ENCODE results near the gene PLIN1.
A peak's percentile ranks its signal among the peaks of the same experiment; 100 is the strongest.
"Not testable (repeated sequence)": the region's sequence is repeated elsewhere in the genome, so short reads cannot be mapped to it uniquely, and the experiment has no call there.

The PLIN1 gene

GRCh38 chr15:89679212-89679611 lies at the start of gene PLIN1:
Gene PLIN1 (minus strand): TSS chr15:89679367. CDS start chr15:89677489, 1,878 bp downstream.
- peak in 1 of 56 donors; percentile 20 for DNase-seq

GRCh38 chr15:89728254-89728653 lies 49.1 kb upstream of the PLIN1 start:
- no peak for DNase-seq

GRCh38 chr15:89725064-89725463 lies 45.9 kb upstream of the PLIN1 start:
- DNase-seq = no peak

DNA sequence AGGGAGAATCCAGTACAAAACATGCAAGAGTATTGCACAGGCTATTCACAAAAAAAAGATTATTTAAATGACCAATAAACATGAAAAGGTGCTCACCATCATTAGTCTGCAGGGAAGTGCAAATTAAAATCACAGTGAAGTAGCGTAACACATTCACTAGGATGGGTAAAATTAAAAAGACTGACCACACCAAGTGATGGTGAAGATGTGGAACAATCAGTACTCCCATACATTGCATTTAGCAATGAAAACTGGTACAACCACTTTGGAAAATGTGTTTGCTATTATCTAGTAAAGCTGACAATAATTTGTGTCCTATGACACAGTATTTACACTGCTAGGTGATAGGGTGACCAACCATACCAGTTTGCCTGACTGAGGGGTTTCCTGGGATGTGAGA lies 45.5 kb upstream of the PLIN1 start:
- DNase-seq = no peak

GRCh38 chr15:89723031-89723430 lies 43.9 kb upstream of the PLIN1 start:
- no peak for DNase-seq

DNA sequence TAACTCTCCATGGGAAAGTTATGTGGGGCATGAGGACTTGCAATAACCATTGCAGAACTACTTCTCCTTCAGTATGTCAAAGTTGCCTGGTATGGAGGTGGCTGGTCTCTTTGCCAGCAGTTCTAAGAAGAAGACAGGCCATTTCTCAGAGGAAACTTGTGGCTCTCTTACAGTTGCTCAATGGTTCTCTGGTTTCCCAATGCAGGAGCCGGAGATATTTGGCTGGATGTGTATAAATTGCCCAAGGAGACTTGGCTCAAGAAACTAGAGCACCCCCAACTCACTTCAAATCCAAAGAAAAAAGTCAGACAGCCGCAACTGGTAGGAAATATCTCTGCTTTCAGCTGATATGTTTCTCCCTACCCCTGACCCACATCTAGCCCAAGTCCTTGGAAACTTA lies 35.6 kb upstream of the PLIN1 start:
- DNase-seq = no peak

DNA sequence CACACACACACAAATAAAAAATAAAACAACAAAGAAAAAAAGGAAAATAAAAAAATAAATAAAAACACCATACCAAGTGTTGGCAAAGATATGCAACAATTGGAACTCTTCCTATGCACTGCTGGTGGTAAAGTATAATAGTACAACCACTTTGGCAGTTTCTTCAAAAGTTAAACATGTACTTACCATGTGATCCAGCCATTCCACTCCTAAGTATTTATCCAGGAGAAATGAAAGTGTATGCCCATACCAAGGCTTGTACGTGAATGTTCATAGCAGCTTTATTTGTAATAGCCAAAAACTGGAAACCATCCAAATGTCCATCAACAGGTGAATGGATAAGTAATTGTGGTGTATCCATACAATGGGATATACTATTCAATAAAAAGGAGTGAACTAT lies 28.4 kb upstream of the PLIN1 start:
- DNase-seq = no peak

- DNase-seq = no peak
These were observed 25.2 kb upstream of the PLIN1 start for GRCh38 chr15:89704411-89704810.

- no peak for DNase-seq
These were observed 16.0 kb upstream of the PLIN1 start for GRCh38 chr15:89695198-89695597.

GRCh38 chr15:89693696-89694095 lies 14.5 kb upstream of the PLIN1 start:
- DNase-seq = no peak

GRCh38 chr15:89693091-89693490 lies 13.9 kb upstream of the PLIN1 start:
- no peak for DNase-seq

GRCh38 chr15:89690276-89691218 lies 11.4 kb upstream of the PLIN1 start, which contains the start of the genes PEX11A and WDR93:
Gene PEX11A (minus strand): TSS chr15:89690754. CDS start chr15:89690632, 122 bp downstream.
Gene WDR93 (plus strand): TSS chr15:89690811. CDS start chr15:89701747, 10,936 bp downstream.
- peak in 38 of 56 donors; percentile 5 to 74 (median 40) for DNase-seq

DNA sequence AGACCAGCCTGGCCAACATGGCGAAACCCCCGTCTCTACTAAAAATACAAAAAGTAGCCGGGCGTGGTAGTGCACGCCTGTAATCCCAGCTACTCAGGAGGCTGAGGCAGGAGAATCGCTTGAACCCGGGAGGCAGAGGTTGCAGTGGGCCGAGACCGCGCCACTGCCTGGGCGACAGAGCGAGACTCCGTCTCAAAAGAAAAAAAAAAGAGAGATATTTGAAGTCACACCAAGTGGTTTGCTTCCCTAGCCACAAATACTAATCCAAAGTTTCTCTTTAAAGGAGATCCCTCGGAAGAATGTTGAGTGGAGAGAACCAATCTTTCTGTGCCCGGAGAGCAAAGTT lies 10.7 kb upstream of the PLIN1 start:
- not testable (repeated sequence) for DNase-seq

DNA sequence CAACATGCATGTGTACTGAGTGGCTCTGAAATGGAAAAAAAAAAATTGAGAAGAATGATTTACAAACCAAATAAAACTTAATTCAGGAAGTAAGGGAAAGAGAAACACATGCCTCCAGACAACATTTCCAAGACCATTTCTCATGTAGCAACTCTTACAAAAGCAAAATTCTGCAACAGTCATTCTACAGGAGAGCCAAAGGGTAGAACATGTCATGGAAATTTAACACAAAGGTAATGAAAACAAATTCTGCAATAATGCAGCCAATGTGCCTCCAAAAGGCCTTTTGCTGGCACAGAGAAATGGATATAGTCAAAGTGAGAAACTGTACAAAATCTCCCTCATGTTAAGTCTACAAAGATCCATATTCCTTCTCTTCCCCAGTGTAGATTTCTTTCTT lies 7.4 kb upstream of the PLIN1 start:
- no peak for DNase-seq

DNA sequence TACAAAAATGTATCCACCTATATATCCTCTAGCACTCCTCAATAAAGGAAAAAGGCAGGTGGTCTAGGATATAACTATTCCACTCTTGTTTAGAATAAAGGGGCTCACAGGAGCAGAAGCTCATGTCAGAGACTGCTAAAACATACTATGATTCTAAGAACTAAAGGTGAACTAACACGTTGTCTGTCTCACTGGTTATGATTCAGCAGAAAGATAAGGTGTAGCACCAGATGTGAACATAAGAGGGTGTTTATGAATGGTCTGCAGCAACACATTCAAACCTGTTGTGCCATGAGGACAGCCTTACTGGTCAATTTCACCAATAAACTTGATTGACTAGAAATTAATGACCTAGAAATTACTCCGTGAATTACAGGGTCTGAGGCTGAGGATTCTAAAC lies 6.8 kb upstream of the PLIN1 start:
- no peak for DNase-seq

- no peak for DNase-seq
These were observed 2.0 kb upstream of the PLIN1 start for GRCh38 chr15:89681146-89681545.

- peak in 13 of 56 donors; percentile 21 to 64 (median 41) for DNase-seq
These were observed 1.2 kb upstream of the PLIN1 start for GRCh38 chr15:89680282-89680873.

GRCh38 chr15:89677381-89677780 lies 1.8 kb downstream of the PLIN1 start:
- DNase-seq = no peak

GRCh38 chr15:89675606-89676005 lies 3.6 kb downstream of the PLIN1 start:
- DNase-seq = no peak

DNA sequence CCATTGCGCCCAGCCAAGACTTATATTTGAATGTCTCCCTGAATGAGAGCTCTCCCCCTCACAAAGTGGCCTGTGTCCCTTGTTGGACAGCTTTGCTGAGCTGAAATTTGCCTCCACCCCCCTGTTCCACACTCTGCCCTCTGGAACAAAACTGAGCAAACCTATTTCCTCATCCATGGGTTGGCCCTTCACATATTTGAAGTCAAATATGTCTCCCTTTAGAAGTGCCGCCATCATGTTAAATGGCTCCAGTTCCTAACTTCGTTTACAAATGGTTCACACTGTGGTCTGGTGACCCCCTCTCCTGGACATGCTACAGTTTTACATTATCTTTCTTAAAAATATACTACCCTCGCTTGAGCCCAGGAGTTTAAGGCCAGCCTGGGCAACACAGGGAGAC lies 4.6 kb downstream of the PLIN1 start:
- DNase-seq = no peak

GRCh38 chr15:89673165-89673512 lies 6.0 kb downstream of the PLIN1 start:
- DNase-seq = no peak

Measured in amygdala (tissue), 56 donors.